NCI-H82 treated with DMSO at 0.1 percent for 48 hours (cell line): ENCODE data around the gene CCDC152.

Experiments used
- DNase-seq: peaks from one replicate; lab custom pipeline; 2025; ENCODE audit not compliant: unreplicated experiment; lab: John Stamatoyannopoulos, UW

The CCDC152 gene

GRCh38 chr5:42779083-42779482, 22.5 kb downstream of the CCDC152 start:
- no peak for DNase-seq

DNA sequence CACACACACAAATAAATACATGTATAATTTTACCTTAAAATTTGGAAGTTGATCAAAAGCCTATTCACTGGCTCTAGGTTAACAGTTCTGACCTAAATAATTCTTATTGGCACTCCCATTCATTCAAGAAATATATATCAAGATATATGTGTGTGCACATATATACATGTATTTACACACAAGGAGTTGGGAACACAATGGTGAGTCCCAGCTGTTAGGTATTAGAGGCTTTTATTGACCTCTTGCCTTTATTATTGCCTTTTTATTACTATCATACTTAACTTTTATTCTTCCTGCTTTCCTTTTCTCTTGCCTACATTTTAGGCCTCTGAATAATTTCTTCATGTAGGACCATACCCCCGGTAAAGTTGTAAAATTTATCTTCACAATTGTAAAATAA, 25.0 kb downstream of the CCDC152 start:
- DNase-seq, result no peak

DNA sequence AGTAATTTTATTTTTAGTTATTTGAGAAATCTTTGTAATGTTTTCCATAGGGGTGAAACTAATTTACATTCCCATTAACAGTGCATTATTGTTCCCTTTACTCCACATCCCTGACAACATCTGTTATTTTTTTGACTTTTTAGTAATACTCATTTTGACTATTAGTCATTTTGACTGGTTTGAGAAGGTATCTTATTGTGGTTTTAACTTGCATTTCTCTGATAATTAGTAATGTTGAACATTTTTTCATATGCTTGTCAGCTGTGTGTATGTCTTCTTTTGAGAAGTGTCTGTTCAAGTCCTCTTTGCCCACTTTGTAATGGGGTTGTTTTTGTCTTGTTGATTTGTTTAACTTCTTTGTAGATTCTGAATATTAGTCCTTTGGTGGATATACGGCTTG, 27.5 kb downstream of the CCDC152 start:
- no peak for DNase-seq

- DNase-seq, result no peak
Observed at GRCh38 chr5:42785756-42786155, 29.1 kb downstream of the CCDC152 start.

GRCh38 chr5:42787073-42787472, 30.5 kb downstream of the CCDC152 start:
- DNase-seq, result no peak

DNA sequence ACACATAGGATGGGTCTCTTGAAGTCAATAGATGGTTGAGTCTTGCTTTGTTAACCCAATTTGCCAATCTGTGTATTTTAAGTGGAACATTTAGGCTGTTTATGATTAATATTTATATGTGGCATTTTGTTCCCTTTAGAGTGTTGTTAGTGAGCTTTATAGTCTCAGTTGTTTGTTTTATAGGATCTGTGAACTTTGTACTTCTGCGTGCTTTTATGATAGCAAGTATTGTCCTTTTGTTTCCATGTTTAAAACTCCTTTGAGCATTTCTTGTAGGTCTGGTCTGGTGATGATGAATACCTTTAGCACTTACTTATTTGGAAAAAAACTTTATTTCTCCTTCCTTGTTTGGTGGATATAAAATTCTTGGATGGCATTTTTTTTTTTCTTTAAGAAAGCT, 31.2 kb downstream of the CCDC152 start:
- no peak for DNase-seq

- DNase-seq, result no peak
Observed at GRCh38 chr5:42791151-42791550, 34.5 kb downstream of the CCDC152 start.

DNA sequence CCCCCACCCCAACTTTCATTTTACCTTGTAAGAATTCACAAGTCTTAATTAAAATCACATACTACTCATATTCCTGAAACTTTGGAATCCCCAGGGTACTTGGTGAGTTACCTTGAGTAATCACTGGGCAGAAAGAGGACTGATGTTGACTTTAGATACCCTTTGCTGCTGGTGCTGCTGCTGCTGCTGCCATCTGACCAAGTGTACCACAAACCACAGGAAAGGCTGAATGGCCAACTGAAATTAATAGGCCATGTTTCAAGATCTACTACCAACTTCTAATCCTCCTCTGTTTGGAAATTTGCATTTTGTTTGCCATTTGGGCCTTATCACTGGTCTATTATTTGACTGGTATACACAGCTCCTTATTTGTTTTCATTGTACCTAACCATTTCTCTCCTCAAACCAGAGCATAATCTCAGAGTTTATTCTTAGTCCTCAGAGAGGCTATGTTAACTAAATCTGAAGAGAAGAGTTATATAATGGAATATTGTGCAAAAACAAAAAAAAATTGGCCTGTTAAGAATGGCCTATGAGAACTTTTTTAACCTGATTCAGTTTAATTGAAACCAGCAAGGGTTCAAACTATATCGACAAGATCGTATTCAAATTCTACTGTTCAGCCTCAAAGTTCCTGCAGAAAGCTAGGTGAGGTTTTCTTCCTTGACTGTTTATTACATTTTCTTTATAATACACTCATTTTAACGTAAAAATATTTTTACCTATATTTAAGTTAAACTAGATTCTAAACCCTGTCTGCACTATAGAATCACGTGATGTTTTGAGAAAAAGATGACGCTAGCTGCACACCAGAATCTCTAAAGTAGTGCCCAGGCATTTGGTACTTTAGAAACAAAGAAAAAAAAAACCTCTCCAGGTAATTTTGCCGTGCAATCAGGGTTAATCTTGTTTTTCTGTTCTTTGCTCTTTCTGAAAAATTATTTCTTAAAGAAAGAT, 41.9 kb downstream of the CCDC152 start:
- DNase-seq, result no peak

GRCh38 chr5:42799241-42799608, 42.6 kb downstream of the CCDC152 start:
- DNase-seq, result no peak

- DNase-seq, result no peak
Observed at GRCh38 chr5:42799668-42800114, 43.1 kb downstream of the CCDC152 start.

DNA sequence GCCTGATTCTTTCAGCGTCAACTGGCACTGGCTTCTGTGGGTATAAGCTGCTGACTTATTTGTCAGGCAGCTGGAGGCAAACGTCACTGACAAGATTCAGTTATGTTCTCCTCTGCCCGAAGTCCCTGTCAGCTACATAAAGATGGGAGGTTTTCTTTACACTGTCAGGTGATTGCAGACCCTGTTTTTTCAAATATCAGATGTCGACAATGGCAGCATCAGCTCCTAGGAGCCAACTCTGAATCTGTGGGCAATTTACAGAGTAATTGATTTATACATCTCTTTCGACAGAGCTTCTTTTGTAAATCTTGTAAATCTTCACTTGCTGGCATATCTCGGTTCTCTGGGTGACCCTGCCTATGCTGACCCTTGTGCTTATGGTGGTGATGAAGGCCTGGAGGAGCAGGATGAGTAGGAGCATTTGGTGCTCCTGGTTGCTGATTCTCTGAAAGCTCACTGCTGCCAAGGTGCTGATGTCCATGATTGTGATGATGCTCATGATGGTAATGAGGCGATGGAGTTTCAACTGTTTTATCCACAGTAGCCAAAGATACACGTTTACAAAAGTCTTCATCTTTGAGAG, 44.2 kb downstream of the CCDC152 start:
- no peak for DNase-seq

DNA sequence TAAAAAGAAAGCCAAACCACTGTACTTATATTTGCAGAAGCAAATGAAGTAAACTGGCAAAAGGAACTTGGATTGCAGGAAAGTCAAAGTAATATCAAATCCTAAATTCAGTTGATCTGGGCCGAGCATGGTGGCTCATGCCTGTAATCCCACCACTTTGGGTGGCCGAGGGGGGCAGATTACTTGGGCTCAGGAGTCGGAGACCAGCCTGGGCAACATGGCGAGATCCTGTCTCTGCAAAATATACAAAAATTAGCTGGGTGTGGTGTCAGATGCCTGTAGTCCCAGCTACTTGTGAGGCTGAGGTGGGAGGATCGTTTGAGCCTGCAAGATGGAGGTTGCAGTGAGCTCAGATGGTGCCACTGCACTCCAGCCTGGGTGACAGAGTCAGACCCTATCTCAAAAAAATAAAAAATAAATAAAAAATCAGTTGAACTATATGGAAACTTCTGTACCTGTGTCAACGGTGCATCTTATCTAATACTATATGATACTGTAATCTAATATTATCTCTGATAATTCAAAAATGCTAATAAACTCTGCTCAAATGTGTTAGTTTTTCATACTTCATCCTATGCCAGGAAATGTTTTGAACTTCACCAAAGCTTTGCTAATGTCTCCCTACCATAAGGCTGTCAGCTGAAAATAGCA, 45.0 kb downstream of the CCDC152 start:
- no peak for DNase-seq

DNA sequence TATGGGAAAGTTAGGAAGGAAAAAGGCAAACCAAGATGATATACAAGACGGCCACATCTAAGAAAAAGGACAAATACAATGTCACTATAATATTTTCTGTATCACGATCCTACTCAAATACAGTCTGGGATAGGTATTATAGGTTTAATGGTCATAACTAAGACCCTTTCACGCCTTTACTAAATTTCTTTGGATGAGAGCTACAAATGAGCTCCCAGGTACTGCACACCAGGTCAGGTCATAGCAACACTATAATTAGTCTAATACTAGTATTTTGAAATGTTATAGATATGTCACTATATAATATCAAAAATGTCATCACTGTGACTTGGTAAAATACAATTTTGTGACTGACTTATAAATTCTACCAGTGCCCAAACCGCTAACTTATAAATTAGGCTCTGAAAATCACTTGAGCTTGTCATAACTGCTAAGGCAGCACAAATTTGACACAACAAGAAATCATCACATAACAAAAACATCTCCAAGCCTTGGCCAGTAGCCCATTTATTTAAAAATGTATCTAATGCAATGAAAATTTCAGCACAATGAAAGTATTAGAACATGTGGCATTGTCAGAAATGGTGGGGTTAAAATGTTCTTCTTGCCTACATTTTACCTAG, 48.2 kb downstream of the CCDC152 start:
- no peak for DNase-seq

DNA sequence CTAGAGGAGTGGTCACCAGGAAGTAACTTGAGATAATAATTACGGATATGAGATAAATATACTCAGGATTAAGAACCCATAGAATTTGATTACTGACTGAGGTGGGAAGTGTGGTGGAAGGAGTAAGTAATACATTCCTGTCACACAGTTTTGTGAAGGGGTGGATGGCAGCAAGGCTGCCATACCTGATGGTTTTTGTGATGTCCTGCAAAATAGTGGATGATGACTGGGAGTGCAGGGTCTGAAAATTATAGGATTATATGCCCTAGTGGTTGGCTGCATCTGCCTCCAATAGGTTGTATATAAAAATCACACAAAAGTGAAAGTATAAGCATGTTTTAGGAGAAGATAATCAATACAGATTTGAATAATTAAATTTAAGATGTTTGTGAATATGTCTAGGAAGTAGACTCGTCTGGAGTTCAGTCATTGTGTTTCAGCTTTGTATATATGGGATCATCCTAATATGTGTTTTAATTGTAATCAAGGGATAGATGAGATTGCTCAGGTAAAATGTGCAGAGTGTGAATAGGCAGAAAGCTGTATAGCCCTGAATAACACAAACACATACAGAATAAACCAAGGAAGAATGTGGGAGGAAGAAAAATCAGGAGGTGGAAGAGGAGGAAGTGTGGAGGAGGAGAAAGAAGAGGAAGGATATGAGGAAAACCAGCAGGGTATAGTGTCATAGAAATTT, 49.5 kb downstream of the CCDC152 start:
- DNase-seq, result no peak

GRCh38 chr5:42806701-42807262, 50.2 kb downstream of the CCDC152 start:
- DNase-seq, result no peak

- no peak for DNase-seq
Observed at GRCh38 chr5:42807722-42808447, 51.3 kb downstream of the CCDC152 start.

DNA sequence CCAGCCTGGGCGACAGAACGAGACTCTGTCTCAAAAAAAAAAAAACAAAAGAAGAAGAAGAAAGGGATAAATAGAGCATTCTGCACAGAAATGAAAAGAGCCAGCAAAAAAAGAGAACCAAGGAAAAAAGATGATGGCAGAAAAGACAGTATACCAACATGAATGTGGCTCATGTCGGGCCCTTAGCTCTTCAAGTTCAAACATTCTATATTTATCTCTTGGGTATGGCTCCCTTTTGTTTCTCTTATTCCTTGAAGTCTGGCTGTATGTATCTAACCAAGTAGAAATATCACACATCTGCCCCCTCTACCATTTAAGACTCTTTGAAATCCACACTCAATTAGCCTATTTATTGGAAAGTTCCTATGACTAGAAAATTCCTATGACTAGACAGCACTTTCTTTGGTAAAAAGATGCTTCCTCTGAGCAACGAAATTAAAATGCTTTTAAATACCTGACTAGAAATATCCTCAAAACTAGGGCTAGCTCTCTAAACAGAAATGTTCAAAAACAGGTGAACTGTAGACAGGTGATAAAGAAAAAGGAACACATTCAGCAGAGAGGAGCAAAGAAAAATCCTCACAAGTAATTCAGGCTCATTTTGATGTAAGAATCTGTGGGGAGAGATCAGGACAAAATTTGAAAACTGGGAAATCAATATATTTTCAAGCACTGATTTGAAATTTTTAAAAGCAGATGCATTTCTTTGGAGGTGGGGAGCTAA, 52.4 kb downstream of the CCDC152 start:
- DNase-seq, result no peak

DNA sequence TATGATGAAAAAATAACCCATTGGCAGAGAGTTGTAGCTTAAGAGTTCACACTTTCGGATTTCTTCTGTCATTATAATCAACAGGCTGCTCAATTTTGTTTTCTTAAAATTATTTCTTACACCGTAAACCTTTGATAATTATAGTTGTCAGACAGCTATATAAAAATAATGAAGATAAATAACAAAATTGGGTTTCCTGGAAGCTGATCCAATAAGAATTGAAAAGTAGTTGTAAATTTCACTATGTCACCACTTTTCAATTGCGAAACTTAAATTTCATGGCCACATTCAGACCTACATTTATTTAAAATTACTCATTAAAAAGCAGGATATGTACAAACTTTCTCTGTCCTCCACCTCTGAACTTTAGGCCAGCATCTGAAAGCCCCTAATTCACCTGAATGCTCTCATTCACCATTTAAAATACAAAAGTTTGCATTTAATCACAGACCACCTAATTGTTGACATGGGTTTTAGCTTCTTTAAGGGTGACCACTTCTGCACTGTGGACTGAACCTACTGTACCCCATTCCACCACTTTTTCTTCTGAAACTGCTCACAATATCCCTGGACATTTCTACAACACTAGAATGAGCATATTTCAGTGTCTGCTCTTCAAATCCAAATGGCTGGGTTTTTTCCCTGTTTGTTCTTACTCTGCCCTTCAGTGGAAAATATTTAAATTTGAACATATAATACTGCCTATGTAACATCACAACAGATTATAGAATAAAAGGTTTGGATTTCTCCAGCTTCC, 54.4 kb downstream of the CCDC152 start:
- DNase-seq, result no peak
